K562 (cell line): Measurements from ENCODE around the gene C16orf74. TPM values are rescaled to one million over a fixed set of nuclear protein-coding genes. Genes with fewer than 3 reads are reported as not detected.

ENCODE experiments used
- ATAC-seq: fragments of 200-7000 bp; cut with Tn5 transposase; 3 replicates; pipeline ENCODE4 v1.9.1; 2020; ENCODE audit warnings: moderate library complexity
- BruUV-seq: library from RNA; stranded (reverse); fragments of 400-500 nt; replicated peaks from 2 replicates; lab custom pipeline; 2021; lab: Mats Ljungman, UMichigan
- CTCF ChIA-PET: fragments of 300-600 bp; formaldehyde crosslinking; extraction: SDS; loops from one replicate; lab custom pipeline; 2021; ENCODE audit warnings: low intra/inter-chr PET ratio; lab: Yijun Ruan, JAX
- POLR2A ChIA-PET: fragments of 300-600, 350-650 bp; sonication (Branson Sonifier 250); formaldehyde crosslinking; extraction: SDS; loops from one replicate; lab custom pipeline; 2021; ENCODE audit warnings: antibody characterized with exemption, inconsistent platforms; lab: Yijun Ruan, JAX
- DNase-seq, 4 experiments: peaks; one replicate each; pipeline versions ENCODE4 v3.0.0 to v3.0.0-alpha.2; 2011 to 2018; ENCODE audit warnings: low spot score in 3 of 4, mixed read lengths in 3 of 4; ENCODE audit errors: extremely low read depth in 1 of 4
- FAIRE-seq: peaks from 2 replicates; lab custom pipeline; 2011; peaks lifted over from hg19 to GRCh38; lab: Jason Lieb, UNC
- H2AFZ ChIP-seq: 2 replicates; pipeline ENCODE4 v1.6.0; 2011; ENCODE audit warnings: low read depth, low read length, control low read depth, inconsistent platforms
- H3K27ac ChIP-seq: fragments of 200-600 bp; 3 replicates; pipeline ENCODE4 v1.8.0; 2011; ENCODE audit warnings: low read depth, mild to moderate bottlenecking, control low read depth, inconsistent platforms, low read length, moderate library complexity, mixed read lengths; ENCODE audit errors: extremely low read depth
- H3K27me3 ChIP-seq, 2 experiments: fragments of 300-600 bp in 1 of 2; 2 replicates in 1 of 2; 3 replicates in 1 of 2; pipeline versions ENCODE4 v1.6.0 to v1.8.0; 2011; ENCODE audit warnings: inconsistent platforms in 2 of 2, low read length in 2 of 2, mild to moderate bottlenecking in 1 of 2, mixed read lengths in 1 of 2, moderate library complexity in 1 of 2; ENCODE audit not compliant: control insufficient read depth in 2 of 2, insufficient read depth in 2 of 2
- H3K36me3 ChIP-seq: fragments of 300-600 bp; 3 replicates; pipeline ENCODE4 v1.8.0; 2011; ENCODE audit warnings: mild to moderate bottlenecking, low read length, inconsistent platforms; ENCODE audit not compliant: control insufficient read depth, insufficient read depth
- H3K4me1 ChIP-seq, 2 experiments: fragments of 200-600 bp in 1 of 2; replicated peaks in 1 of 2; 2 replicates in 1 of 2; 3 replicates in 1 of 2; pipeline versions ENCODE4 v1.5.1 to v1.8.0; 2011; ENCODE audit warnings: inconsistent platforms in 2 of 2, low read length in 2 of 2, mild to moderate bottlenecking in 1 of 2, mixed read lengths in 1 of 2, moderate library complexity in 1 of 2; ENCODE audit not compliant: control insufficient read depth in 2 of 2, insufficient read depth in 2 of 2
- H3K4me2 ChIP-seq: 2 replicates; pipeline ENCODE4 v1.6.1; 2011; ENCODE audit warnings: low read length, control low read depth, inconsistent platforms, mixed read lengths; ENCODE audit not compliant: insufficient read depth
- H3K4me3 ChIP-seq: fragments of 200-600 bp; sonication (generic), shearing (Covaris generic); 2 replicates; pipeline ENCODE4 v1.5.1; 2016; ENCODE audit warnings: control low read depth, inconsistent platforms
- H3K79me2 ChIP-seq: fragments of 200-600 bp; 3 replicates; pipeline ENCODE4 v1.8.0; 2011; ENCODE audit warnings: low read length, inconsistent platforms; ENCODE audit not compliant: control insufficient read depth, insufficient read depth
- H3K9ac ChIP-seq, 2 experiments: 2 replicates each; pipeline versions ENCODE4 v1.6.0 to v1.6.1; 2011; ENCODE audit warnings: low read depth in 2 of 2, low read length in 2 of 2, control low read depth in 1 of 2, inconsistent platforms in 1 of 2, mild to moderate bottlenecking in 1 of 2, mixed read lengths in 1 of 2; ENCODE audit not compliant: insufficient read depth in 1 of 2
- H3K9me1 ChIP-seq: one replicate; pipeline ENCODE4 v1.6.0; 2011; ENCODE audit warnings: inconsistent platforms, mild to moderate bottlenecking, low read length, moderate library complexity; ENCODE audit not compliant: control insufficient read depth, insufficient read depth
- H3K9me3 ChIP-seq: replicated peaks from 2 replicates; pipeline ENCODE4 v1.5.1; 2011; ENCODE audit warnings: low read depth, low read length, inconsistent platforms; ENCODE audit not compliant: control insufficient read depth, insufficient read depth
- H4K20me1 ChIP-seq: replicated peaks from 2 replicates; pipeline ENCODE4 v1.6.1; 2011; ENCODE audit warnings: low read length, inconsistent platforms, mixed read lengths; ENCODE audit not compliant: control insufficient read depth, insufficient read depth
- BCOR ChIP-seq: fragments of 450-650 bp; IDR thresholded peaks from 2 replicates; pipeline ENCODE4 v1.6.1; 2016
- BRD4 ChIP-seq: fragments of 200-600 bp; sonication (generic); IDR thresholded peaks from 2 replicates; pipeline ENCODE4 v1.6.1; 2017; ENCODE audit warnings: inconsistent platforms
- CREB1 ChIP-seq, 2 experiments: sonication (generic) in 1 of 2; formaldehyde crosslinking in 1 of 2; IDR thresholded peaks; 2 replicates each; pipeline versions ENCODE4 v1.6.1 to v1.8.0; 2012 to 2022; ENCODE audit warnings: inconsistent platforms in 1 of 2, mild to moderate bottlenecking in 1 of 2, missing genetic modification reagents in 1 of 2, moderate library complexity in 1 of 2
- GABPB1 ChIP-seq: sonication (generic); formaldehyde crosslinking; IDR thresholded peaks from 2 replicates; pipeline ENCODE4 v1.8.0; 2022; ENCODE audit warnings: mild to moderate bottlenecking, missing genetic modification reagents
- JUN ChIP-seq, 2 experiments: sonication (generic) in 1 of 2; formaldehyde crosslinking in 1 of 2; IDR thresholded peaks; 2 replicates each; pipeline versions ENCODE4 v1.6.1 to v1.8.0; 2012 to 2022; ENCODE audit warnings: borderline replicate concordance in 2 of 2, mild to moderate bottlenecking in 2 of 2, improper control_type of control experiment in 1 of 2, low read depth in 1 of 2, low read length in 1 of 2, missing genetic modification reagents in 1 of 2
- KDM1A ChIP-seq, 2 experiments: fragments of 450-650 bp; IDR thresholded peaks; 2 replicates each; pipeline ENCODE4 v1.6.1; 2016; ENCODE audit warnings: mild to moderate bottlenecking in 2 of 2
- MAFF ChIP-seq: IDR thresholded peaks from 2 replicates; pipeline ENCODE4 v1.6.1; 2012; ENCODE audit warnings: low read length, improper control_type of control experiment
- MTA3 ChIP-seq: fragments of 450-650 bp; formaldehyde crosslinking; IDR thresholded peaks from 2 replicates; pipeline ENCODE4 v1.6.1; 2017; ENCODE audit warnings: mild to moderate bottlenecking, borderline replicate concordance
- NR3C1 ChIP-seq: sonication (generic); formaldehyde crosslinking; IDR thresholded peaks from 2 replicates; pipeline ENCODE4 v1.8.1; 2022; ENCODE audit warnings: missing genetic modification reagents
- POLR2G ChIP-seq: fragments of 200-400 bp; formaldehyde crosslinking; IDR thresholded peaks from 2 replicates; pipeline ENCODE4 v1.6.1; 2017; ENCODE audit warnings: low read depth, mild to moderate bottlenecking, antibody characterized with exemption, low read length, moderate library complexity
- SNIP1 ChIP-seq: fragments of 450-650 bp; IDR thresholded peaks from 2 replicates; pipeline ENCODE4 v1.7.1; 2017; ENCODE audit warnings: low read depth, mild to moderate bottlenecking
- TRIM28 ChIP-seq: fragments of 450-650 bp; IDR thresholded peaks from 2 replicates; pipeline ENCODE4 v1.6.1; 2017
- ZSCAN29 ChIP-seq: fragments of 450-650 bp; IDR thresholded peaks from 2 replicates; pipeline ENCODE4 v1.6.1; 2017
- whole genome bisulfite sequencing: fragments of 100-300 bp; shearing (Covaris generic); methylation state at CpG from one replicate; pipeline ENCODE4 v1.1.6; 2016; ENCODE audit warnings: low coverage, mixed read lengths; ENCODE audit not compliant: insufficient coverage; ENCODE audit errors: missing lambda C conversion rate; 5-methylcytosine and 5-hydroxymethylcytosine counted together
- in situ Hi-C: fragments of 300-500 bp; cut with MboI; formaldehyde crosslinking; loops from 4 replicates; pipeline ENCODE4 v1.15.0; 2018; ENCODE audit warnings: inconsistent platforms, mixed read lengths
- intact Hi-C: fragments of 100-400 bp; cut with micrococcal nuclease; formaldehyde crosslinking; loops from 2 replicates; pipeline ENCODE4 v1.14.2; 2022
- polyA plus RNA-seq, 8 experiments: library from polyadenylated mRNA; depleted of rRNA in 4 of 8; stranded (reverse) in 5 of 8; unstranded in 3 of 8; fragments of >200 nt; fragmentation: Nextera tagmentation in 2 of 8; fragmentation: Illumina TruSeq in 1 of 8; extraction: Ambion mirVana in 2 of 8; extraction: Trizol in 1 of 8; gene quantifications; 2 replicates each; pipeline versions ENCODE4 v1.2.1 to v1.2.3, GENCODE V29; 2011 to 2014; ENCODE audit warnings: inconsistent platforms in 1 of 8, missing spikeins in 1 of 8
- total RNA-seq, 7 experiments: library from RNA; depleted of rRNA in 6 of 7; stranded (reverse); fragments of >200 nt in 6 of 7; fragmentation: Illumina TruSeq in 2 of 7; extraction: Trizol in 2 of 7; gene quantifications; 2 replicates each; pipeline versions ENCODE4 v1.2.1 to v1.2.3, GENCODE V29; 2011 to 2021; ENCODE audit warnings: low replicate concordance in 1 of 7
- TF ChIP-seq, protein P1 (sequence below), 3 experiments: IDR thresholded peaks in 2 of 3; conservative IDR thresholded peaks in 1 of 3; 2 replicates each; pipeline ENCODE4 v1.5.1; 2011 to 2012; ENCODE audit warnings: low read length in 3 of 3, mild to moderate bottlenecking in 3 of 3, control low read depth in 2 of 3, improper control_type of control experiment in 1 of 3, inconsistent platforms in 1 of 3, low read depth in 1 of 3, mixed read lengths in 1 of 3, moderate library complexity in 1 of 3; ENCODE audit not compliant: insufficient read depth in 2 of 3
- TF ChIP-seq, protein P2 (sequence below): sonication (generic); formaldehyde crosslinking; IDR thresholded peaks from 2 replicates; pipeline ENCODE4 v1.8.1; 2022; ENCODE audit warnings: missing genetic modification reagents
- TF ChIP-seq, protein P3 (sequence below): fragments of 450-650 bp; IDR thresholded peaks from 2 replicates; pipeline ENCODE4 v1.6.1; 2016; ENCODE audit warnings: antibody characterized with exemption

C16orf74 gene
- total and polyA plus RNA-seq, 9 of the 15 experiments (the other 6 are each of a cell fraction or from before 2014, with no cell fraction given): not detected

DNA sequence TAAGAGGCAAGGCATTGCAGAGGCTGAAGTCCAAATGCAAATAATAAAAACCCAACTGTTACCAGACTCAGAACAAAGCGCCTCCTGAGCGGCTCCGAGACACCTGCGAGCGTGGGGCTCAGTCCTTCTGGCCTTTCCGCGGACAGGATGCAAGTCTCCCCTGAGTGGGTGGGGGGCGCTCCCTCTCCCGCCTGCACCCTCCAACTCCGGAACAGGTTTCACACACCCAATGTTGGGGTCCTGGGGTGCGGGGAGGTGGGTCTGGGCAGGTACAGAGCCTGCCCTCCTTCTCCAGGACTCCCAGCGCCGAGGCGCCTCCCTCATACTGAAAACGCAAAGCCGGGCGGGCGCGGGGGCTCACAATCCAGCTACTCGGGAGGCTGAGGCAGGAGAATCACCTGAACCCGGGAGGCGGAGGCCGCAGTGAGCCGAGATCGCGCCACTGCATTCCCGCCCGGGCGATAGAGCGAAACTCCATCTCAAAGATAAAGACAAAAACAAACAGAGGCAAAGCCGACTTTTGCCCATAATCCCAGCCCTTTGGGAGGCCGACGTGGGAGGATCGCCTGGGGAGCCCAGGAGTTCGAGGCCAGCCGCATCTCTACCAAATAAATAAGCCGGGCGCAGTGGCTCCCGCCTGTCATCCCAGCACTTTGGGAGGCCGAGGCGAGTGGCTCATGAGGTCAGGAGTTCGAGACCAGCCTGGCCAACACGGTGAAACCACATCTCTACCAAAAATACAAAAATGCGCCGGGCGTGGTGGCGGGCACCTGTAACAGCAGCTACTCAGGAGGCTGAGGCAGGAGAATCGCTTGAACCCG, 63.0 kb downstream of the C16orf74 start:
- POLR2A ChIA-PET: interaction anchor here (0.6 to 1.9 kb wide), 4 partner anchors 9 to 28 kb away, joined by 3 to 9 read pairs (median 4); no protein-coding TSS in a partner anchor
- Histone ChIP-seq H3K27ac (peak overlapping the region; percentile 89; the same call in 2 of the 3 replicates), H3K79me2 (peaks cover 57% of the 10 kb centered on the region), H3K27me3 (no peaks in the 10 kb centered on the region), H3K36me3 (peaks cover 45% of the 10 kb centered on the region; the same call in 2 of the 3 replicates), H2AFZ (no peak overlapping the region), H3K4me2 (peak overlapping the region; percentile 88), H3K4me1 (peaks cover 17 to 33% of the 10 kb centered on the region in 2 experiments; a peak in 4 of 5 replicates), H4K20me1 (peaks cover 19% of the 10 kb centered on the region; the same call in 1 of the 2 replicates), H3K9me3 (no peaks in the 10 kb centered on the region), H3K9me1 (peaks cover 3% of the 10 kb centered on the region), H3K9ac (peak overlapping the region; percentile 84 to 99), H3K4me3 (peak overlapping the region; percentile 90)
- peak; percentile 17 for ATAC-seq
- intact Hi-C loops: no loop called here
- CTCF ChIA-PET: no interaction called here
- in situ Hi-C loops: no loop called here
- no peak for FAIRE-seq
- 7% methylated on average over 37 of the region's 49 CpGs for WGBS
- no TSS peak for BruUV-seq
- DNase-seq: peak in 2 of 4 experiments; percentile 33 to 37
- TF ChIP-seq BRD4 (0 out of 2 replicates have a peak, but pooled peaks have one; percentile 13), KDM1A (IDR thresholded peaks at IDR 0.05) (peak in 1 of 2 experiments; percentile 68; a peak in 2 of 4 replicates), MAFF (no peak), BCOR (peak; percentile 79; the same call in 1 of the 2 replicates), MTA3 (no peak), ZSCAN29 (0 out of 2 replicates have a peak, but pooled peaks have one; percentile 51), TRIM28 (peak; percentile 36; the same call in 1 of the 2 replicates), NR3C1 (CRISPR knock-in tag) (0 out of 2 replicates have a peak, but pooled peaks have one; percentile 10), POLR2G (peak; percentile 54), SNIP1 (no peak), GABPB1 (CRISPR knock-in tag) (peak; percentile 22; the same call in 1 of the 2 replicates), JUN (IDR thresholded peaks at IDR 0.05; ENCODE audit: borderline replicate concordance, low read depth, low read length) (no peak), JUN (CRISPR knock-in tag; IDR thresholded peaks at IDR 0.05; ENCODE audit: borderline replicate concordance) (0 out of 2 replicates have a peak, but pooled peaks have one; percentile 5), CREB1 (IDR thresholded peaks at IDR 0.05) (no peak), CREB1 (CRISPR knock-in tag; IDR thresholded peaks at IDR 0.05) (0 out of 2 replicates have a peak, but pooled peaks have one; percentile 28)
- TF ChIP-seq, protein P1, sequence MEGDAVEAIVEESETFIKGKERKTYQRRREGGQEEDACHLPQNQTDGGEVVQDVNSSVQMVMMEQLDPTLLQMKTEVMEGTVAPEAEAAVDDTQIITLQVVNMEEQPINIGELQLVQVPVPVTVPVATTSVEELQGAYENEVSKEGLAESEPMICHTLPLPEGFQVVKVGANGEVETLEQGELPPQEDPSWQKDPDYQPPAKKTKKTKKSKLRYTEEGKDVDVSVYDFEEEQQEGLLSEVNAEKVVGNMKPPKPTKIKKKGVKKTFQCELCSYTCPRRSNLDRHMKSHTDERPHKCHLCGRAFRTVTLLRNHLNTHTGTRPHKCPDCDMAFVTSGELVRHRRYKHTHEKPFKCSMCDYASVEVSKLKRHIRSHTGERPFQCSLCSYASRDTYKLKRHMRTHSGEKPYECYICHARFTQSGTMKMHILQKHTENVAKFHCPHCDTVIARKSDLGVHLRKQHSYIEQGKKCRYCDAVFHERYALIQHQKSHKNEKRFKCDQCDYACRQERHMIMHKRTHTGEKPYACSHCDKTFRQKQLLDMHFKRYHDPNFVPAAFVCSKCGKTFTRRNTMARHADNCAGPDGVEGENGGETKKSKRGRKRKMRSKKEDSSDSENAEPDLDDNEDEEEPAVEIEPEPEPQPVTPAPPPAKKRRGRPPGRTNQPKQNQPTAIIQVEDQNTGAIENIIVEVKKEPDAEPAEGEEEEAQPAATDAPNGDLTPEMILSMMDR (IDR thresholded peaks at IDR 0.05 in 2 of 3, conservative IDR thresholded peaks at IDR 0.05 in 1 of 3; ENCODE audit: insufficient read depth in 2 of 3, low read depth in 1 of 3, low read length in 3 of 3): peak in 1 of 3 experiments; percentile 12; a peak in 1 of 6 replicates
- TF ChIP-seq, protein P2, sequence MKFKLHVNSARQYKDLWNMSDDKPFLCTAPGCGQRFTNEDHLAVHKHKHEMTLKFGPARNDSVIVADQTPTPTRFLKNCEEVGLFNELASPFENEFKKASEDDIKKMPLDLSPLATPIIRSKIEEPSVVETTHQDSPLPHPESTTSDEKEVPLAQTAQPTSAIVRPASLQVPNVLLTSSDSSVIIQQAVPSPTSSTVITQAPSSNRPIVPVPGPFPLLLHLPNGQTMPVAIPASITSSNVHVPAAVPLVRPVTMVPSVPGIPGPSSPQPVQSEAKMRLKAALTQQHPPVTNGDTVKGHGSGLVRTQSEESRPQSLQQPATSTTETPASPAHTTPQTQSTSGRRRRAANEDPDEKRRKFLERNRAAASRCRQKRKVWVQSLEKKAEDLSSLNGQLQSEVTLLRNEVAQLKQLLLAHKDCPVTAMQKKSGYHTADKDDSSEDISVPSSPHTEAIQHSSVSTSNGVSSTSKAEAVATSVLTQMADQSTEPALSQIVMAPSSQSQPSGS (CRISPR knock-in tag): peak; percentile 19; the same call in 1 of the 2 replicates
- TF ChIP-seq, protein P3, sequence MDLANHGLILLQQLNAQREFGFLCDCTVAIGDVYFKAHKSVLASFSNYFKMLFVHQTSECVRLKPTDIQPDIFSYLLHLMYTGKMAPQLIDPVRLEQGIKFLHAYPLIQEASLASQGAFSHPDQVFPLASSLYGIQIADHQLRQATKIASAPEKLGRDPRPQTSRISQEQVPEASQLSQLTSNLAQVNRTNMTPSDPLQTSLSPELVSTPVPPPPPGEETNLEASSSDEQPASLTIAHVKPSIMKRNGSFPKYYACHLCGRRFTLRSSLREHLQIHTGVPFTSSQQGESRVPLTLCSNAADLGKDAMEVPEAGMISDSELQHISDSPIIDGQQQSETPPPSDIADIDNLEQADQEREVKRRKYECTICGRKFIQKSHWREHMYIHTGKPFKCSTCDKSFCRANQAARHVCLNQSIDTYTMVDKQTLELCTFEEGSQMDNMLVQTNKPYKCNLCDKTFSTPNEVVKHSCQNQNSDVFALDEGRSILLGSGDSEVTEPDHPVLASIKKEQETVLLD: peak; percentile 22; the same call in 1 of the 2 replicates
